GM21723 (cell line): ENCODE results near the gene NUCKS1.
A peak's percentile ranks its signal among the peaks of the same experiment; 100 is the strongest.

ENCODE experiments used
- ATAC-seq: cut with Tn5 transposase; IDR thresholded peaks from one replicate; pipeline ENCODE4 v1.9.1; 2021; ENCODE audit warnings: mild to moderate bottlenecking, moderate library complexity; ENCODE audit not compliant: unreplicated experiment

NUCKS1 gene

DNA sequence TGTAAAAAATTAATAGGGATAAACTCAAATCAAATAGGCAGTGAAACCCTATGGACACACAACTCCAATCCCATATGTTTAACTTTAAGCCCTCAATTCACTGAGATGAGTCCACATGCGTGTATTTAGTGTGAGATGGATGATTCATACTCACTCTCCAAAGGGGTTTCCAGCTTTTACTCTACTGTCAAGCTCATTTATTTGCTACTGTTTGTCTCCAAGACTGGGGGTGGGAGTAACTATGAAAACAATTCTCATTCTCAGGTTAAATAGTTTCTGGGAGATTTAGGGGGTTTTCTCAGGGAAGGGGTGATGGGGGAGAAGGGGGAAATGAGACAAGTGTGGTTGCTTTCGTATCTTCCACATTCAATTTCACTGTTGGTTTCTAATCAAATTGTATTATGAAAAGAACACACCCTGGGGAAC, 22.6 kb upstream of the NUCKS1 start:
- ATAC-seq = no peak

DNA sequence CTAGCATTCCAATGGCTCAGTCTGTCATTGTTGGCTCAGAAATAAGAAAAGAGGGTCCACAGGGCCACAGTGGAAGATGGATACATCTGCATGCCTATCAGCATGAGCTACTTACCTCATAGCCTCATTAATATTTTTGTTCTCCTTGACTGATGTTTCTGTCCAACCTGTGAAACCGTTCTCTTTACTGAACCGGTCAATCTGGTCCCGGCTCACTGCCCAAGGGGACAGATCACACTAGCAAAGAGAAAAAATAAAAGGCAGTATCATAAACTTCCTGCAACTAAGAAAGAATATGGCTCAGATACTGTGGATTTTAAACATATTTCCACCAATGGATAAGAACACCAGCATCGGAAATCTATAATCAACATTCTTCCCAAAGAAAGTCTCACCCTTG, 20.6 kb upstream of the NUCKS1 start:
- no peak for ATAC-seq

DNA sequence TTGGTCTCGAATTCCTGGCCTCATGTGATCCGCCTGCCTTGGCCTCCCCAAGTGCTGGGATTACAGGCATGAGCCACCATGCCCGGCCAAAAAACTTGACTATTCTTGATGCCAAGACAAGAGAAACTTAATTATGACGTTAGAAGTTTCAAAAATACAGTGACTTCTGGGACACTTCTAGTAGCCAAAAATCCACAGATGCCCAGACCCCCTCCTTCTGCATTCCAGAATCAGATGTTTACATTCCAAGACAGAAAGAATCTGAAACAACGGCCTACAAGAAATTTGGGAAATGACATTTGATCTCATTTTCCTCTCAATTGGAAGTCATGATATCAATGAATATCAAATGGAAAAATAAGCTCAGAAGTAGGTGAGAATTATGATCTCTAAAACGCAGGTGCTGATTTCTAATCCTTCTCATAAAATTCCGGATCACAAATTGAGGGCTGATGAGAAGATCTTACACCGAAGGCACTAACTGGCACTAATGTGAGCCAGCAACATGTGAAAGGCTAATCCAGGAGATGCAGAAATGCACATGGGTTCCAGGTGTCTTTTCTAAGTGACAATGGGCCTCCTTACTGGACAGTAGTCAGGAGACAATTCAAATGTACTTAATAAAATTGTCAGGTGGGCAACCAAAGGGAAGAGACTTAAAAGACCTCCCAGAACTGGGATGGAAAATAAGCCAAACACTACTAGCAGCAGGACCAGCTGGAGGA, 19.8 kb upstream of the NUCKS1 start:
- no peak for ATAC-seq

DNA sequence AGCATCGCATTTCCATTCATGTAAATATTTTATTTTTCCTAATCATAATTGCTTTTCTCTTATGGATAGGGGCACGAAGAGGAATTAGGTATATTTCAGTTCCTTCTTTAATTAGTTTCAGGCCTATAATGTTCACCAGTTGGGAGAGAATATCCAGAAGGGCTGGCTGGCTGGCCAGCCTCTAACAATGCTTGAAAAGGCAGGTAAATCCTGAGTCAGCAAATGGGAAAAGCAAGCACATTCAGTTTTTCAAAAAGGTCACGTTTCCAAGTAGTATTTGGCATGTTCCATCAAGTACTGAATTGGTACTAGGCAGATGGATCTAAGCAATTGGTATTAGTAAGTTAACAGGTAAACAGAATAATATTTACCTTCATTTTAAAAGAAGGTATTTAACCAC, 17.3 kb upstream of the NUCKS1 start:
- ATAC-seq = no peak

DNA sequence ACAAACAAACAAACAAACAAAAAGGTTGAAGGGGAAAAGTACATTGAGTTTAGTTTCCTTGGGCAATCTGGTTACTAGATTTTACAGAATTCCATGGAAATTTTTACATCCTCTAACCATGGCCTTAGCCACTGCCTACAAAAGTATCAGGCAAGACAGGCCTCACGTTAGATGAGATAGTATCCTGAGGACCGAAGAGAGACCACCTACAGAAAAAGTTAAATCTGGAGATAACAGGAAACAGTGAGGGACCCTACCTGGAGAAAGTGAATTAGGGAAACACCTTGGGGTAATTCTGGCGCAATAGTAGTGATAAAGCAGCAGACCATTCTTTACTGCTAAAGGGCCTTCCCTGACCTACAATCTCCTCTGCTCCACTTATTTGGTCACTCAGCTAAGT, 16.6 kb upstream of the NUCKS1 start:
- no peak for ATAC-seq

DNA sequence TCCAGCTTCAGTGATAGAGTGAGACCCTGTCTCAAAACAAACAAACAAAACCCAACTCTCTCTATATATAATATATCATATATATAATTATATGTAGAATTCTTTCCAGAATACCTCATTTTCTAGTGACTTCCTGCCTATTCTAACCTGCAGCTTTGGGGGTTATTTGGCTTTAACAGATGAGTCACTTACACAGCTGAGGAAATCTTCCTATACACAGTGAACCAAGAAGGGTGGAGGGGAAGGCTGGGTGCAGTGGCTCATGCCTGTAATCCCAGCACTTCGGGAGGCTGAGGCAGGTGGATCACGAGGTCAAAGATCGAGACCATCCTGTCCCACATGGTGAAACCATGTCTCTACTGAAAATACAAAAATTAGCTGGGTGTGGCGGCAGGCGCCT, 16.1 kb upstream of the NUCKS1 start:
- ATAC-seq = no peak

DNA sequence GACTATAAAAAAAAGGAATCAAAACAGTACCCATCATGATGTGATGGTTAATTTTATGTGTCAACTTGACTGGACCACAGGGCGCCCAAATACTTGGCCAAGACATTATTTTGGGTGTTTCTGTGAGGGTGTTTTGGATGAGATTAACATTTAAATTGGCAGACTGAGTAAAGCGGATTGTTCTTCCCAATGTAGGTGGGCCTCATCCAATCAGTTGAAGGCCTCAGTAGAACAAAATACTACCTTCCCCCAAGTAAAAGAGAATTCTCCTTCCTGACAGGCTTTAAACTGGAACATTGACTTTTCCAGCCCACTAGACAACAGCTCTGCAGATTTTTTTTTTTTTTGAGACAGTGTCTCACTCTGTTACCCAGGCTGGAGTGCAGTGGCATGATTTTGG, 14.6 kb upstream of the NUCKS1 start:
- no peak for ATAC-seq

DNA sequence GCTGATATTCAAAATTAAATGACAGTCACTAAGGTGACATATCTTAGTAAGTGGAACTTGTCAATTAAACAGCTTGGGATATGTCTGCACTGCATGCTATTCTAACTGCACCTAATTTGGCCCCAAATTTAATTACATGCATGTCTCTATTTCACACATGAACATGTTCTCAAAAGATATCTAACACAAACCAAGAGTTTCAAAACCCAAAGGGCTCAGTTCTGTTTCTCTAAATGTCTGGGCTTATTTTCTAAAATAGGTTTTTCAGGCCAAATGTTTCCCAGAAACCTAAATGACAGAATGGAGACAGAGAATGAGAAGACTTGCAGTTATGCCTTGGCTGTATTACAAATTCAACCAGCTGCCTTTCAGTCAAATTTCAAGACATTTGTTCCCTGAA, 14.0 kb upstream of the NUCKS1 start:
- ATAC-seq = no peak

DNA sequence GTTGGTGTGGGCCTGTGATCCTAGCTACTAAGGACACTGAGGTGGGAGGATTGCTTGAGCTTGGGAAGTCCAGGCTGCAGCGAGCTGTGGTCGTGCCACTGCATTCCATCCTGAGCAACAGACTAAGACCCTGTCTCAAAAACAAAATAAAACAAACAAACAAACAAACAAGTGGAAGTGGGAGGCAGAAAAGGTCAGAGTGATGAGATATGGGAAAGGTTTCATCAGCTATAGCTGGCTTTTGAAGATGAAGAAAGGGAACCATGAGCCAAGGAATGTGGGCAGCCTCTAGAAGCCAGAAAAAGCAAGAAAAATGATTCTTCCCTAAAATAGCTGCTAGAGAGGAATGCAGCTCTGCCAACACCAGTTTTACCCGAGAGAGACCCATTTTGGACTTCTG, 10.6 kb upstream of the NUCKS1 start:
- ATAC-seq = no peak

DNA sequence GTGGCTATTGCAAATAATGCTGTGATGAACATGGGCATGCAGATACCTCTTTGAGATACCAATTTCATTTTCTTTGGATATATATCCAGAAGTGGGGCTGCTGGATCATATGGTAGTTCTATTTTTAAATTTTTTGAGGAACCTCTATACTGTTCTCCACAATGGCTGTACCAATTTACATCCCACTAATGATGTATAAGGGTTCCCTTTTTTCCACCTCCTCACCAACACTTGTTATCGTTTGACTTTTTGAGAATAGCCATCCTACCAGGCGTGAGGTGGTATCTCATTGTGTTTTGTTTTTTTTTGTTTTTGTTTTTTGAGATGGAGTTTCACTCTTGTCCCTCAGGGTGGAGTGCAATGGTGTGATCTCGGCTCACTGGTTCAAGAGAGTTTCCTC, 6.6 kb upstream of the NUCKS1 start:
- no peak for ATAC-seq

DNA sequence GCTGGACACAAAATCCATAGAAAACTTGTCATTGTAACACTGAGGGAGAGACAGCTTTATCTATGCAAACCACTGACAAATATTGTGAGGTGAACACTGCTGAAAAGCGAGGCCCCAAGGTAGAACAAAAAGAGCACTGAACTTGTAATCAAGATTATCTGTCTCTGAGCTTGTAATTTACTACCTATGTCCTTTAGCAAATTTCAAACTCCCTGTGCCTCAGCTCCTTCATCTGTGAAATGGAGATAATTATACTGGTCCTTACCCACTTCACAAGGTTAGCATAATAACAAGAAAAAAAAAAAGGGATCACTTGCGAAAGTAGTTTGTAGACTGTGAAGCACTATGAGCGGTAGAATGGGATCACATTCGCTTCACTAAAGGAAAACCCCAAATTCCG, 4.9 kb upstream of the NUCKS1 start:
- no peak for ATAC-seq

DNA sequence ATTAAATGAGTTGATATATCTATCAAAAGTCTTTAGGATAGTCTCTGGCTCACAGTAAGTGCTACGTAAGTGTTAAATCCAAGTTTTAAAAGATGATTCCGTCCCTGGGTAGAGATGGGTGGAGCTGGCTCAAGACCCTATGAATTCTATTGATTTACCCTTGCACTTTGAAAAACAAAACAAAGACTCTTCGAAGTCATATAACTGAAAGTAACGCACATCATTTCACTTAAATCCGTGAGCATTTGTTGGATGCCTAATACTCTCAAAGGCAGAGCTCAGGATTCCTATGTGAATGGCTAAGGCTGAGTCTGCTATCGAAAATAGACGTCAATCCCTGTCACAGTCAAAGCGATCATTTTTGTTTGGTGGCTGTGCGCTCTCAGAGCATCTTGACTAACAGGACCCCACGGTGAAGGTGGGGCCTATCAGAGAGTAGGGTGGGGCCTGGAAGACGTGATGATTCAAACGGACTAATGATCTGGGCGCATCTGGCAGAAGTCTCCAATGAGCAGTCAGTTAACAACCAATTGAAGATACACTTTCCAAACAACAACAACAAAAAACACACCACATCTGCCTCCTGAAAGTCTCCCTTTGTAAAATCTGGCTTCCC, 1.2 kb upstream of the NUCKS1 start:
- no peak for ATAC-seq

DNA sequence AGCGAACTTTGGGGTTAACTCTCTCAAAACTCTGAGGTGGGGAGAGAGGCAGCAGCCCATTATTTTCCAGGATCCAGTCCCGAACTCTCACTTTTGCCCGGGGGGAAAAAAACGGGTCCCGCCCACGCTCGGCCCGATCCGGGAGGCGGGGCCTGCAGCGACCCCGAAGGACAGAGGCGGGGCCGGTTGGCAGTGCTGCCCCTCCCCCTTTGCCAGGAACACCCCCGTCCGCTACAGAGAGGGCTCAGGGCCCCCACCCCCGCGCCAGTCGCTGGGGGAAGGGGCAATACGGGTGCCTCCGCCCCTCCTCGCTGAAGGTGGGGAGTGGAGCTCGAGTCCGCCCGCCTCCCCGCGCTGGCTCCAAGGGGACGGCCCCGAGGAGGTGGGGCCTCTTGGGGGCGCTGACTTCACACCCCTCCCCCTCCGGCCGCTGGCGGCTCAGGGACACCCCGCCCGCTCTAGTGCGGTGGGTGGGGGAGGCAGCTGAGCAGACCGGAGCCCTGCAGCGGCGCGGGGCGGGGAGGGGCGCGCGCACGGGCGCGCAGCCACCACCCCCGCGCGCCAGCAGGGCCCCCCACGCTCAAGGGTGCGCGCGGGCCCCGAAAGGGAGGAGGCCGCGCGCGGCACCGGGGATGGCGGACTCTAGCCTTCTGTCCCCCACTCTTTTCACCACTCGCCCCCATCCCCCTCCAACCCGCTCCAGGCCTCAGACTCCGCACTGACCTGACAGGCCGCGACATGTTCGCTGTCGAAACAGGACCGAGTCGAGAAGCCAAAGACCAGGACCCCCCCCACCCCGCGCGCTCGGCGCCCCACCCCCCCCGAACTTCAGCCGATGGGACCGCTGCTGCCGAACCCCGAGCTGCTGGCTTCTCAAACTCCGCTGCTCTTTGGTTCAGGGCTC, 496 bp downstream of the NUCKS1 start:
- ATAC-seq = peak; percentile 78

DNA sequence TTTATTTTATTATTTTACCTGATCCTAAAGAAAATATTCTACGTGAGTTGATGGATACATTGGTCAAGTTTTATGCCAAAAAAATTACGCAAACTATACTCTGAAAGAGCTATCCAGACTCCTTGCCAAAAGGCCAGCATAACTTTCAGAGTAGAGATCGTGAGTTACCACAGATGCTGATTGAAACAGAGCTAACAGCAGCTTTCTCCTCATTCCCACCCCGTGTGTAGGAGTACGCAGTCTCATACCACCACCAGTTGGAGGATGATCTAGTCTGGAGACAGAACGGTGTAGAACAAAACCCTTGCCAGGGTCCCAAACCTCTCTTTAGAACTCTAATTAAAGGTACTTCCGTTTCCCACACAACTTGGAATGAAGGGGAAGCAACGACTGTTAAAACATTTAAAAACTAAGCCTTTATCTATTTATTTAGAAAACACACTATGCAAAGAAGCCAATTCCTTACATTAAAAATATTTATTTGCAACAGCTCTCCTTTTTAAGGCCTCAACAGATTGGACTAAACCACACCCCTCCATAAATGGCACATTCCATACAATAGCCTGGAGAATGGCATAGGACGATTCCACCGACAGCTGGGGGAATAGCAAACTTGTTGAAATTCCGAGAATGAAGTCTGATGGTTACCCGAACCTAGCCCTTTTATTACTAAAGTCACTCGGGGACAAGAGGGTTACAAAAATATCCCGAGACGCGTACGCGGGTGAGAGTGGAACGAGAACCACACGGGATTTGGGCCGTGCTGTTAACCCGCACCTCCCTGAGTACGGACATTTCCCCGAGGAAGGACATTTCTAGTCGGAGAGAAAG, 1.4 kb downstream of the NUCKS1 start:
- ATAC-seq = peak; percentile 25

DNA sequence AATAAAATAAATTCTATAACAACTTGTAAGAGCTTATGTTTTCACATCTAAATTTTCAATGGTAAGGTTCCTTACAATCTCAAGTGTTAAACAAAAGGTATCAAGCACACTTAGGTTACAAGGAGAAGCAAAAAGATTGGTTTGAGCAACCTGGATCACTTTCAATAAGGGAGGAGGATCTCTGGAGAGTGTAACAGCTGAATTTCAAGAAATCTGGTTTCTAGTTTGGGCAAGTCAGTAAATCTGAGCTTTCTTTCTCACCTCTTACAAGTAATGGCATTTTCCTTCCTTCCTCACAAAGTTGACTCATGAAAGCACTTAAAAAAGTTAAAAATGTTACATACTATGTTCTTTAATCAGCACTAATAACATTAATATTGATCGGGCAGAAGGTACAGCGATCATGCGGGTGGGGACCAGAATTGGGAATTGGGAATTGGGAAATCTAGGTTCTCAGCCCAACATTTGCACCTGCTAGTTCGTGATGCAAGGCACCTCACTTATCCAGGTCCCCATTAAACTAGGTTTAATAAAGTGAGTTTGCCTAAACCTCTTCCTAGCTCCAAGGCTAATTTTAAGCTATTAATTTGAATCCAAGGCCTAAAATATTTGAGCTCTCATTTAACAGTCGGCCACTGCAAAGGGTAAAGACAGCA, 3.1 kb downstream of the NUCKS1 start:
- ATAC-seq = no peak

DNA sequence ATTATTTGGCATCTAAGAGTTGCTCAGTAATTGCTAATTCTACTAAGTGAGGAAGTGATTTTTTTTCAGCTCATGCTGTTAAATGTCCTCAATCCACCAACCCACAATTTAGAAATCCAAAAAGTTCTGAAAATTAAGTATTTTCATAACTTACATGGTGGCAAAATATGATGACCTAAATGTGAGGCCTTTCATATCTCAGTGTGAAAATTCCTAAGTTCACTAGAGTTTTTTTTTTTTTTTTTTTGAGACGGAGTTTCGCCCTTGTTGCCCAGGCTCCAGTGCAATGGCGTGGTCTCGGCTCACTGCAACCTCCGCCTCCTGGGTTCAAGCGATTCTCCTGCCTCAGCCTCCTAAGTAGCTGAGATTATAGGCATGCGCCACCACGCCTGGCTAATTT, 5.6 kb downstream of the NUCKS1 start:
- ATAC-seq = no peak

DNA sequence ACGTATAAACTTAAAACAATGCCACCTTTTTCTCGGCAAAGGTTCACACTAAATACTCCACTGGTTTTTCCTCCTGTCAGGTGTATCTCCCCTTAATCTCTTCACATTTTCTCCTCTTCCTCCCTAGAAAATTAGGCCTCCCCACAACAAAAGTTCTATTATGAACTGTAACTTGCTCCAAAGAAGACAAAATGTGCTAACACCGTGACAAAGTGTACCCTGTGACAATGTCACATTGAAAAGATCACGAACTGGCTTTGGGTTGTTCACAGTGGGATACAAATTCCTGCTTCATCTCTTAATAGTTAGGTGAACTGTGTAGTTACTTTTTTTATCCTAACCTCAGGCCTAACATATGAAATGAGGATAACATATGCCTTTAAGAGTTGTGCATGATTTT, 6.0 kb downstream of the NUCKS1 start:
- ATAC-seq = no peak

DNA sequence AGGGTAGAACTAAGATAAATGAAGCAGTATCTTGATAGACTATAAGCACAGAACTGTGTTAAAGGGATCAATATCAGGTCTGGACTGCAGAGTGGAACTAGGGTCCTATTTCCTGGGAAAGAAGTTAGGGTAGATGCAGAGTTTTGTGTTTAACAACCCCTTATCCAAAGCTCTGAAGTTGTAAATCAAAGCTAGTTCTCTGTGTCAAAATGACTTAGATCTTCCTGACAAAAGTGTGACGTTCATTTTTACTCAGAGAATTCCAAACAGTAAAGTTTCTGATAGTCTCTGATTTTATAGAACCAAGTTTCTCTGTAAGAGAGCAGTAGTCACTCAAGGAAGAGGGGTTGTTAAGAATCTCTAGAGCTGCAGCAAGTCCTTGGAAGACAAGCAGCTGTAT, 8.3 kb downstream of the NUCKS1 start:
- ATAC-seq = no peak

DNA sequence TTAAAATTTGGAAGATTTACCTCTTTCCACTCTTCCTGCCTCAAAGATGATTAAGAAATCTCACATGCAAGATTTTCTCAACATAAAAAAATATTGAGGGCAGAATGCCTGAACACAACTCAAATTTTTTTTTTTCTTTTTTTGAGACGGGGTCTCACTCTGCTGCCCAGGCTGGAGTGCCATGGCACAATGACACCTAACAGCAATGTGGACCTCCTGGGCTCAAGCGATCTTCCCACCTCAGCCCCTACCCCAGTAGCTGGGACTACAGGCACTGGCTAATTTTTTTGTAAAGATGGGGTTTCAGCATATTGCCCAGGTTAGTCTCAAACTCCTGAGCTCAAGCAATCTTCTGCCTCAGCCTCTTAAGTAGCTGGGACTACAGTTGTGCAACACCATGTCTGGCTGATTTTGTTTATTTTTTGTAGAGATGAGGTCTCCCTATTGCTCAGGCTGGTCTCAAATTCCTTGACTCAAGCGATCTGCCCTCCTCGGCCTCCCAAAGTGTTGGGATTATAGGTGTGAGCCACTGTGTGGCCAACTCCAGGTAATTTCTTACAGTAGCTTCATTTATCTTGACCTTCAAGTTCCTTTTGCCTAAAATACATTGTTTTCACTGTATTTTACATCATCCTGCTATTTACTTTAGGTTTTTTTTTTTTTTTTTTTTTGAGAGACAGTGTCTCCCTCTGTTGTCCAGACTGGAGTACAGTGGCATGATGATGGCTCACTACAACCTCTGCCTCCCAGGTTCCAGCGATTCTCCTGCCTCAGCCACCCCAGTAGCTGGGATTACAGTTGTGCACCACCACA, 10.4 kb downstream of the NUCKS1 start:
- ATAC-seq = no peak

DNA sequence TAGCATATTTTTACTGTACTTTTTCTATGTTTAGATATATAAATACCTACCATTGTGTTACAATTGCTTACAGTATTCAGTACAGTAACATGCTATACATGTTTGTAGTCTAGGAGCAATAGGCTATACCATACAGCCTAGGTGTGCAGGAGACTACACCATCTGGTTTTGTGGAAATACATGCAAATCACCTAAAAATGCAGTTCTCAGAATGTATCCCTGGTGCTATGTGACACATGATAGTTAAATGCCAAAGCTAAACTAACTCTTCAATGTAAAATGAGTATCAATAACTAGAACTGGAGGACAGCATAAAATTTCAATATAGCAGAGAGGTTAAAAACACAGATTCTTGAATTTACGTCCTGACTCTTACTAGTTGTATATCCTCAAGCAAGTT, 14.8 kb downstream of the NUCKS1 start:
- no peak for ATAC-seq
